HEK293T (cell line): ENCODE results near the gene LPIN2.

Experiments
- CTCF ChIA-PET: fragments of 350-600 bp; formaldehyde crosslinking; extraction: SDS; loops from one replicate; lab custom pipeline; 2021; ENCODE audit warnings: antibody characterized with exemption, inconsistent platforms; lab: Yijun Ruan, JAX
- POLR2A ChIA-PET: fragments of 350-600 bp; formaldehyde crosslinking; extraction: SDS; loops from one replicate; lab custom pipeline; 2020; ENCODE audit warnings: antibody characterized with exemption, inconsistent platforms; lab: Yijun Ruan, JAX
- DNase-seq: peaks from one replicate; pipeline ENCODE4 v3.0.0; 2012; ENCODE audit warnings: mixed read lengths; ENCODE audit errors: extremely low spot score
- ARNT ChIP-seq: fragments of 450-650 bp; IDR thresholded peaks from 2 replicates; pipeline ENCODE4 v1.6.1; 2017; ENCODE audit warnings: mild to moderate bottlenecking
- BHLHE40 ChIP-seq: fragments of 450-650 bp; IDR thresholded peaks from 2 replicates; pipeline ENCODE4 v1.6.1; 2016; ENCODE audit warnings: mild to moderate bottlenecking, moderate library complexity, borderline replicate concordance
- CTBP1 ChIP-seq: fragments of 450-650 bp; IDR thresholded peaks from 2 replicates; pipeline ENCODE4 v1.6.1; 2016; ENCODE audit warnings: borderline replicate concordance
- ELF4 ChIP-seq: fragments of 450-650 bp; IDR thresholded peaks from 2 replicates; pipeline ENCODE4 v1.6.1; 2017; ENCODE audit warnings: antibody characterized with exemption
- FOXA1 ChIP-seq: fragments of 450-650 bp; IDR thresholded peaks from 2 replicates; pipeline ENCODE4 v1.6.1; 2016; ENCODE audit warnings: mild to moderate bottlenecking
- FOXK2 ChIP-seq: fragments of 450-650 bp; IDR thresholded peaks from 2 replicates; pipeline ENCODE4 v1.6.1; 2016; ENCODE audit warnings: mild to moderate bottlenecking
- FOXM1 ChIP-seq: fragments of 450-650 bp; IDR thresholded peaks from 2 replicates; pipeline ENCODE4 v1.6.1; 2017; ENCODE audit warnings: mild to moderate bottlenecking, borderline replicate concordance
- HDGF ChIP-seq: fragments of 450-650 bp; IDR thresholded peaks from 2 replicates; pipeline ENCODE4 v1.6.1; 2017; ENCODE audit warnings: antibody characterized with exemption, borderline replicate concordance
- L3MBTL2 ChIP-seq: fragments of 450-650 bp; conservative IDR thresholded peaks from 2 replicates; pipeline ENCODE4 v1.6.1; 2016; ENCODE audit warnings: mild to moderate bottlenecking
- LEF1 ChIP-seq: fragments of 450-650 bp; IDR thresholded peaks from 2 replicates; pipeline ENCODE4 v1.6.1; 2017; ENCODE audit warnings: mild to moderate bottlenecking, borderline replicate concordance
- NFRKB ChIP-seq: fragments of 450-650 bp; IDR thresholded peaks from 2 replicates; pipeline ENCODE4 v1.6.1; 2016; ENCODE audit warnings: mild to moderate bottlenecking, moderate library complexity
- SP1 ChIP-seq: fragments of 450-650 bp; IDR thresholded peaks from 2 replicates; pipeline ENCODE4 v1.6.1; 2017
- SUZ12 ChIP-seq: fragments of 450-650 bp; IDR thresholded peaks from 2 replicates; pipeline ENCODE4 v1.6.1; 2016; ENCODE audit warnings: mild to moderate bottlenecking
- TARDBP ChIP-seq: fragments of 450-650 bp; IDR thresholded peaks from 2 replicates; pipeline ENCODE4 v1.6.1; 2016
- ZNF384 ChIP-seq: fragments of 450-650 bp; IDR thresholded peaks from 2 replicates; pipeline ENCODE4 v1.6.1; 2016
- TF ChIP-seq, protein P1 (sequence below): fragments of 450-650 bp; IDR thresholded peaks from 2 replicates; pipeline ENCODE4 v1.6.1; 2016

Gene LPIN2

DNA sequence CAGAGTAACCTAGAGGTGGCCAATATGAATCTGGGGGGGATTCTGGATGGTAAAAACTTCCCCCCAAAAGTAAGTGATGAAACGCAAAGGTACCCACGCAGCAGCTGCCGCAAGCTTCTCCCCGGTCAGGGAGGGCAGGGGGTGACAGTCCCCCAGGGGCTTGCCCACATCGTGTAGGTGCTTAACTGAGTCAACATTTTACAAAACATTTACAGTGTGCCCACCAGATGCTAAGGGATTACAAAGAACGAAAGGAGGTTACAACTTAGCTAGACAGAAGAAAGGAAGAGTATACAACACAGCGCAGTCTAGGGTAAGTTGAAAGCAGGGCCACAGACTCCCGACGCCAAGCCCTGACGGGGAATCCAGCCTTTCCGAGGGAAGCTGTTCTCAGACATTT, 45.6 kb downstream of the LPIN2 start:
- ChIA-PET CTCF (no interaction called here), POLR2A (no interaction called here)
- TF ChIP-seq FOXM1 = no peak
- TF ChIP-seq HDGF = no peak
- no peak for TF ChIP-seq CTBP1
- no peak for TF ChIP-seq ARNT
- TF ChIP-seq L3MBTL2 = no peak
- no peak for TF ChIP-seq LEF1
- TF ChIP-seq FOXK2 = no peak
- no peak for TF ChIP-seq FOXA1
- no peak for TF ChIP-seq SP1
- TF ChIP-seq BHLHE40 = no peak
- no peak for TF ChIP-seq TARDBP
- DNase-seq = no peak

DNA sequence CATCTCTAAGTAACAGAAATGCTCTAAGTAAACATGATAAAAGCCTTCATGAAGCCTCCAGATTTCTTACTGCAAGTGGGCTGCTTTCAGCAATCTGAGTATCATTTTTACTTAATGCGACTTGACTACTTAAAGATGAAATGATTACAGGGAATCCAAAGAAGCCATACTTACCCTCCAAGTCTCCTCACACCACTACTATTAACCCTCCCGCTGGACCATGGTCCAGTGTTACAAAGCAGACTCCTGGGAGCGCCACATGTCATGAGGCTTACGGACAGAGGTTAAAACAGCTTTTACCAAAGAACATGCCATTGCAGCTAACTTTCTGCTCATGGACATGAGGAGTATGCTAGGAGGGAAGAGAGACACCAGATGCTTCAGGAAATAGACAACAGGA, 46.4 kb downstream of the LPIN2 start:
- TF ChIP-seq, protein P1, sequence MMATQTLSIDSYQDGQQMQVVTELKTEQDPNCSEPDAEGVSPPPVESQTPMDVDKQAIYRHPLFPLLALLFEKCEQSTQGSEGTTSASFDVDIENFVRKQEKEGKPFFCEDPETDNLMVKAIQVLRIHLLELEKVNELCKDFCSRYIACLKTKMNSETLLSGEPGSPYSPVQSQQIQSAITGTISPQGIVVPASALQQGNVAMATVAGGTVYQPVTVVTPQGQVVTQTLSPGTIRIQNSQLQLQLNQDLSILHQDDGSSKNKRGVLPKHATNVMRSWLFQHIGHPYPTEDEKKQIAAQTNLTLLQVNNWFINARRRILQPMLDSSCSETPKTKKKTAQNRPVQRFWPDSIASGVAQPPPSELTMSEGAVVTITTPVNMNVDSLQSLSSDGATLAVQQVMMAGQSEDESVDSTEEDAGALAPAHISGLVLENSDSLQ = no peak
- TF ChIP-seq LEF1 (no peak), SP1 (no peak), CTBP1 (no peak), FOXA1 (no peak), NFRKB (no peak), HDGF (no peak), BHLHE40 (no peak), SUZ12 (no peak), ARNT (no peak), TARDBP (no peak), FOXM1 (no peak), ZNF384 (no peak), L3MBTL2 (no peak), FOXK2 (no peak), ELF4 (no peak)
- CTCF ChIA-PET = no interaction called here
- POLR2A ChIA-PET = no interaction called here
- DNase-seq = no peak

DNA sequence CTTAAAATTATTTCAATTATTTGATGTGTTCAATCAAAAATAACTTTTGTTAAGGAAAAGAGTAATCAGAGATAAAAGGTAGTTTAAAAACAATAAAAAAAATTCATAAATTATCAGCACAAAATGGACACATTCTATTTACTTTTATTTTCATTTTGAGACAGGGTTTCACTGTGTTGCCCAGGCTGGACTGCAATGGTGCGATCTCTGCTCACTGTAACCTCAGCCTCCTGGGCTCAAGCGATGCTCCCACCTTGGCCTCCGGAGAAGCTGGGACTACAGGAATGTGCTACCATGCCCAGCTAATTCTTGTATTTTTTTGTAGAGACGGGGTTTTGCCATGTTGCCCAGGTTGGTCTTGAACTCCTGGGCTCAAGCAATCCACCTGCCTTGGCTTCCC, 47.1 kb downstream of the LPIN2 start:
- POLR2A ChIA-PET = no interaction called here
- no peak for DNase-seq
- CTCF ChIA-PET = no interaction called here
- TF ChIP-seq NFRKB (no peak), TARDBP (no peak), FOXA1 (no peak), SP1 (no peak), ELF4 (no peak), ZNF384 (no peak), HDGF (no peak), CTBP1 (no peak)
- TF ChIP-seq, protein P1 = no peak

DNA sequence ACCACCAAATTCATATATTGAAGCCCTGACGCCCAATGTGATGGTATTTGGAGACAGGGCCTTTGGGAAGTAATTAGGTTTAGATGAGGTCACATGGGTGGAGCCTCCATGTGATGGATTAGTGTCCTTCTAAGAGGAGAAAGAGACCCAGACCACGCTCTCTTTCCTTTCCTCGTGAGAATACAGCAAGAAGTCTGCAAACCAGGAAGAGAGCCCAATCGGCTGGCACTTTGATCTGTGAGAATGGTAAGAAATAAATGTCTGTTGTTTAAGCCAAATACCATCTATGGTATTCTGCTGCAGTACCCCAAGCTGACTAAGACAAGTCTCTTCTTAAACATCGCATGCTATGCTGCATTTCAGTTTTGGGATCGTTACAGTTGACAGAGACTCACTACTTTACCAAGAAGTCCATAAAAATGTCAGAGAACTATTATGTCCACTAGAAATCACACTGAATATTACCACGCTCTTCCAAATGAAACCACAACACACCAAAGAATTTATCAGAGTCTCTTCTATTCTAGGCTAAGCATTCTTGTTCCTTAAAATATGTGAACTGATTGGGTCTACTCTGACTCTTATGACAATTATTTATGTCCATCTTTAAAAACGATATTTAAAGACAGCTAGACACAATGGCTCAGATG, 48.5 kb downstream of the LPIN2 start:
- ChIA-PET POLR2A (no interaction called here), CTCF (no interaction called here)
- DNase-seq = no peak
- TF ChIP-seq TARDBP (no peak), BHLHE40 (no peak), ZNF384 (no peak), CTBP1 (no peak), FOXM1 (no peak), SUZ12 (no peak), HDGF (no peak), LEF1 (no peak), FOXA1 (no peak), FOXK2 (no peak), ELF4 (no peak), L3MBTL2 (no peak)
